ENCODE measurements around the gene LRCH4.
"Not testable (repeated sequence)": the region's sequence is repeated elsewhere in the genome, so short reads cannot be mapped to it uniquely, and the experiment has no call there.

The LRCH4 gene

DNA sequence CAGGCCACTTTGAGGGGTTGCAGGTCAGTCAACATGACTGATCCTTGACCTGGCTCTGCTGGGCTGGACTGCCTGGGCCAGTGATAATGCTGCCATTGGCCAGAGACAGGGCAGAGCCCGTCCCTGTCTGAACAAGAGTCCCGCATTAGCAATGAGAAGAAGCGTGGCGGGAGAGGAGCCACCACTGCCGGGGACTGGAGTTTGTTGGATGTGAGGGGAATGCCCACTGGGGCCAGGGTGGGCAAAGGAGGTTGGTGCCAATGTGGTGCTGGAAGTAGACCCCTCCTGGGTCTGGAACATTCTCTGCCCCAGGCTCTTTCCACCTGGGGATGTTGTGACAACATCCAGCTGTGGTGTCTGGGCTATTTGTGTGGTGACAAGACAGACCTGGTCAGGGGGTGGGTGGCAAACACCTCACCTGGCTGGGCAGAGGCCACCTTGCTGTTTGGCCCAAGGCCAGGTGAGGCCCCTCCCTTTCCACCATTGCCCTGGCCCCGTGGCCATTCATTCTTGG is 19.9 kb downstream of the LRCH4 start:
- DNase-seq: no peak

DNA sequence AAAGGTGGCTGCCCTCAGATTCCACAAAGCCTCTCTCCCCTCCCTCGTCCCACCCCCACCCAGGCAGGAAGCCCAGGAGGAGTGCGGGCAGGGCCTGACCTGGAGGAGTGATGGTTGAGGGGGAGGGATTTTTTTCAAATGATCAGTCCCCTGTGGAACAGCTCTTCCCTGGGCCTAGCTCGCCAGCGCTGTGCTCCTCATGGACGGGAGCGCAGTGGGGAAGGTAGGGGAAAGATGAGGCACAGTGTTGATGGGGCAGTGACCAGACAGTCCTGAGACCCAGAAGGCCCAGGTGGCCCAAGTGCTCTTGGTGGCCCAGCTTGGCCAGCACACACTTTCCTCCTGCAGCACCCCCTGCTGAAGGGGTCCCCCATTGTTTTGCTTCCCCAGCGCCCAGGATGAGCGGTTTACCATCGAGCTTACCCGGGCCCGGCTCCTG is 20.8 kb downstream of the LRCH4 start:
- DNase-seq: no peak

DNA sequence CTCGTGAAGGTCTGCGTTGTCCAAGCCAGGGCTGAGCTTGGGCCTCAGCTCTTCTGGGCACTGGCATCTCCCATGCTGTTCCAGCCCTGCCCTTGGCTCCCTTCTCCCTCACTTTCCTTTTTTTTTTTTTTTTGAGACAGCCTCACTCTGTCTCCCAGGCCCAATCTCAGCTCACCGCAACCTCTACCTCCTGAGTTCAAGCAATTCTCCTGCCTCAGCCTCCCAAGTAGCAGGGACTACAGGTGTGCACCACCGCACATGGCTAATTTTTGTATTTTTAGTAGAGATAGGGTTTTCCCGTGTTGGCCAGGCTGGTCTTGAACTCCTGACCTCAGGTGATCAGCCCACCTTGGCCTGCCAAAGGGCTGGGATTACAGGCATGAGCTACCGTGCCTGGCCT is 21.5 kb downstream of the LRCH4 start:
- not testable (repeated sequence) for DNase-seq

DNA sequence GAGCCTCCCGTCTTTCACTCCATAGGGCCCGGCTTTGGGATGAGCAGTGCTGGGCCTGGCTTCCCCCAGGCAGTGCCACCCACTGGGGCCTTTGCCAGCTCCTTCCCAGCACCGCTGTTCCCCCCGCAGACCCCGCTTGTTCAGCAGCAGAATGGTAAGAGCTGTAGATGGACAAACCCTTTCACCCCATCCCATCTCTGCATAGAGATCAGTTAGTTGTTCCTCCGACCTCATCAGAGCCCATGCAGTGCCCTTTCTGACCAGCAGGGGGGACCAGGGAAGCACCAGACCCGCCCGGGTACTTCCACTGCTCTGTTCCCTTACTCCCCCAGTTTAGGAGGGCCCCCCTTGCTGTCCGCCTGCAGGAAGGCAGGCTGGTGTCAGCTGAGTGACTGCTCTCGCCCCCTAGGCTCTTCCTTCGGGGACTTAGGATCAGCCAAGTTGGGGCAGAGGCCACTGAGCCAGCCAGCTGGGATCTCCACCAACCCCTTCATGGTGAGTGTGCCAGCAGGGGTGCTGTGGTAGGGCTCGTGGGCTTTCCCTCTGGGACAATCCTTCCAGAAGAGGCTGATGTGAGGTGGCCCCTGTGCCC is 22.0 kb downstream of the LRCH4 start:
- no peak for DNase-seq

DNA sequence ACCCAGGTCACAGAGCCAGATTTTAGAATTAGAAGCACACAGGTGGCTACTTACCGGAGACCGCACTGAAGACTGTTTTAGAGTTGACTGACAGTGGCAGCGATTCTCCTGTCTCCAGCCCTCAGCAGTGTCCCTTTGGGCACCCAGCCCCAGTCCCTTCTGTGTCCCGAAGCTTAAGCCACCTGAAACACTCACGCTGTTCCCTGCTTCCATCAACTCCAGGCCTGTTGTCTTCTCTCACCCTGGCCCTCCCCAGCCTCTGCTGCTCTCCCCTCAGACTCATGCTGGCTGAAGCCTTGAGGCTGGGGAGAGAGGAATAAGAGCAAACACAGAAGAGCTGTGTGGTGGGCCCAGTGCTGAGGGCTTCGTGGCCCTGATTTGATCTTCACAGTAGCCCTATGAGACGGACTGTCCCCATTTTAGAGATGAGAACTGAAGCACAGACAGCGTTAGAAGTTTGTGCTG is 22.8 kb downstream of the LRCH4 start:
- no peak for DNase-seq

DNA sequence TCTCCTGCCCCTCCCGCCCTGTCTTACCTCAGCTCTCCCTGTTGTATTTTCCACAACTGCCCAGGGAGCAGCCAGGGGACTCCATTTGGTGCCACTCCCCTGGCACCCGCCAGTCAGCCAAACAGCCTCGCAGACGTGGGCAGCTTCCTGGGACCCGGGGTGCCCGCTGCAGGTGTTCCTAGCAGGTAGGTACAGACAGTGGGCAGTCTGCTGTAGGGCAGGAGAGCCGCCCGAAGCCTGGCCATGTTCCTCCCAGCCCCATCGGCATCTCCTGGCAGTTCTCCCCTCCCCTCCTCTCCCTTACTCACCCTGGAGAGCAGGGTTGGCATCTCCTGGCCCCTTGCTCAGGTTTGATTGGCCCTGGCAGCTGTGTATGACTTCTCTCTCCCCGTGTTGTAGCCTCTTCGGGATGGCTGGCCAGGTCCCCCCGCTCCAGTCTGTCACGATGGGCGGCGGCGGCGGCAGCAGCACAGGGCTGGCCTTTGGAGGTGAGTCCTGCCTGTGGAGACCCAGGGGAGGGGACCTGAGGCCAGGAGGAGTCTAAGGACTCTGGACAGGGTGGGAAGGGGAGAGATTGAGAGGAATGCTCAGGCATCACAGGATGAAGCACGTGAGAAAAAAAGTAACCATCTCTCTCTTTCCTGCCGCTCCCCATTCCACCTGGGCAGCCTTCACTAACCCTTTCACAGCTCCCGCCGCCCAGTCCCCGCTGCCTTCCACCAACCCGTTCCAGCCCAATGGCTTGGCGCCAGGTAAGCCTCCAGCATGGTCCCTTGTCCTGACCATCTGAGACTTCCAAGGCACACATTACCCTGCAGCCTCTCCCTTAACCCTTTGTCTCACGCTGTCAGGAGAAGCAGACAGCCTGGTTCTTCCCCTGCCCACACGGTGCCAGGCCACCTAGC is 23.5 kb downstream of the LRCH4 start:
- no peak for DNase-seq

DNA sequence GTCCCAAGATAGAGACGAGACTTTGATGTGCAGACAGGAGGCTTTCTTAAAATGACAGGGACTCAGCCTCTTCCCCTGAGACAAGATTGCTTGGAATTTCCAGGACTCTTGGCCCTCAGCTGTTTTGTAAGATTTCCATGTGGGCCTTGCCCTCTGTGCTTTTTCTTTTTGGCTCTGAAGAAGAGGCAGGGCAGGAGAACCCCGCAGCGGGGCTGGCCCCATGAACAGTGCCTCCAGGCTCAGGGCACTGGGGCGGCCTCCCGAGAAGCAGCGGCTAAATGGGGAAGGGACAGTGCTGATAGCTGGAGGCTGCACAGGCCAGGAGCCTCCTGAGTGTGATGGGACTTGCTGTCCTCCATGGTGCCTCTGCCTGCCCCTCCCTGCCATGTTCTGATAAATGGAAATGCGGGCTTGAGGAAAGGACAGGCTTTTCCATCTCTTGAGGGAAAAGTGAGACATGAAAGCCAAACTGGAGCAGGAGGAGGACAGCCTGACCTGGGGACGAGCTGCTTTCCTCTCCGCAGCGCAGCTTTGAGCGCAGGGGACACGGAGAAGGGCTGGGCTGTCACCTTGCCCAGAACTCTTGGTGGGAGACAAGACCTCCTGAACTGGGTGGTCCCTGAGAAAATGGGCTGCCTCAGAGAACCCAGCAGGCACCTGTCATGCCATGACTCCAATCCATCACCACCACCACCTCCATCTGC is 24.3 kb downstream of the LRCH4 start:
- DNase-seq: no peak

DNA sequence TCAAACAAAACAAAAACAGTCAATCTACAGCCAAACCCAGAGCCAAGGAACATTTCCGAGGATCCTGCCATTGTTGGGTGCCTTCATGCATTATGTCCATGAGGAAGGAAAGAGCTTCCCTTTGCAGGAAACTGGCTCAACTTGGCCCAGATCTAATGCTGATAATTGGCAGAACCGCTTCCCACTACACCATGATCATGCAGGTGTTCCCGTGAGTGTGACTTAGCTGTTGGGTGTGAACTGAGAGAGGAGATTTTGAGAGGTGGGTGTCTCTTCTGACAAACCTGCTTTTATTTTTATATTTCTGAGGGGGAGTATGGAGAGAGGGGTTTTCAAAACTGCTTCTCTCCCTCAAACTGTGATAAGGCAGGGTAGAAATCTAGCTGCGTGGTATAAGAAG is 26.8 kb downstream of the LRCH4 start:
- DNase-seq: no peak

DNA sequence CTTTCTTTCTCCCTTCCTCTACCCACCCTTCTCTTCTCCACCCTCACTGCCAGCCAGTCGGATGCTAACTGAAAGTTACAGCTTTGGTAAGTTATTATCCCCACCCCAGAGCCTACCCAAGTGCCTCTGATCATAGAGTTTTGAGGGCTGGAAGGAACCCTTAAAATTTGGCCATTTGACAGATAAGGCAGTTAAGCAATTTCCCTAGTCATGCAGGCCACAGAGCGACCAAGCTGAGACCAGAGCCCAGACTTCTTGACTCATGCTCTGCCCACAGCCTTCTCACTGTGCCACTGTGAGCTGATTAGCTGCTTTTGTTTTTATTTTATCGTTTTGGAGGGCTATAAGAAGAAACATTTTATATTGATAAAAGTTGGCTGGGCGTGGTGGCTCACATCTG is 29.4 kb downstream of the LRCH4 start:
- no peak for DNase-seq

DNA sequence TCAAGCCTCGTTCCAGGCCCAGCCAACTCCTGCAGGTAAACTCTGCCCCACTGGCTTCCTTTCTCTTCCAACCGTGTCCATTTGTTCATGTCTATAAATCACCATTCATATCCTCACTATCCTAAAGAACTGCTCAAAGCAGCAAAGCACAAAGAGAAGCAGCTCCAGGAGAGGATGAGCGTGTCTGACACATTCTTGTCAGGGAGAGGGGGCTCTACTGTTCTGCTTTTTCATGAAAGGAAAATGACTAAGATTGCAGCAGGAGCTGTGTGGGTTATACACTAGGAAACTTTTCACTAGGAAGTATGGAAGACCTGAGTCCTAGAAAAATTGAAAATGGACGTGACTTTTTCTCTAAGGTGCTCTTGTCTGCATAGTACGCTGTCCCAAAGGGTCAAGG is 30.2 kb downstream of the LRCH4 start:
- DNase-seq: no peak

DNA sequence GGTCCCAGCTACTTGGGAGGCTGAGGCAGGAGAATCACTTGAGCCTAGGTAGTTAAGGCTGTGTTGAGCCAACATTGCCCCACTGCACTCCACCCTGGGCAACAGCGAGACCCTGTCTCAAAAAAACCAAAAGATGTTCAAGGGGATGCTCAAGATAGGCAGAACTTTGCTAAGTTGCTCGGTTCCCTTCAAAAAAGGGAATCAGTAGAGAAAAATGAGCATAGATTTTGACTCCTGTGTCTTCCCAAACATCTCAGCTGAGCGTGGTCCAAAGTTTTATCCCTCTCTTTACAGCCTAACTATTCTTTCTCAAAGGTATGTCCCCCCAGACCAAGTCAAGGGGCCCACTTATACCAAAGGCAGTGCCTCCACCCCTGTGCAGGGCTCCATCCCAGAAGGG is 32.9 kb downstream of the LRCH4 start:
- no peak for DNase-seq

DNA sequence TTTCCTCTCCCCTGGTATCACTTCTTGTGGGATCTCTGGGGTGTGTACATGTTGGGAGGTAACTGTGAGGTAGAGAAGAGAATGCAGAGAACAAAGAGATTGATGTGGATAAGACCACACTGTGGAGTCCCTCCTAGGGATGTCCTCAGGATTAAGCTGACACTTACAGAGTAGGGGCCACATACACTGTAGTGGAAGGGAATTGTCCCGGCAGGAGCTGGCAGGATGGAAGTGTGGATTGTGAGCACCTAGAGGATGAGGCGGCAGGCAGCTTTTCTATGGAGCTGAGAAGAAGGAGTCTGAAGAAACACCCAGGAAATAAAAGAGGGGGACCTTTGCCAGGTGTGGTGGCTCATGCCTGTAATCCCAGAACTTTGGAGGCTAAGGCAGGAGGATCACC is 33.4 kb downstream of the LRCH4 start:
- DNase-seq: no peak

DNA sequence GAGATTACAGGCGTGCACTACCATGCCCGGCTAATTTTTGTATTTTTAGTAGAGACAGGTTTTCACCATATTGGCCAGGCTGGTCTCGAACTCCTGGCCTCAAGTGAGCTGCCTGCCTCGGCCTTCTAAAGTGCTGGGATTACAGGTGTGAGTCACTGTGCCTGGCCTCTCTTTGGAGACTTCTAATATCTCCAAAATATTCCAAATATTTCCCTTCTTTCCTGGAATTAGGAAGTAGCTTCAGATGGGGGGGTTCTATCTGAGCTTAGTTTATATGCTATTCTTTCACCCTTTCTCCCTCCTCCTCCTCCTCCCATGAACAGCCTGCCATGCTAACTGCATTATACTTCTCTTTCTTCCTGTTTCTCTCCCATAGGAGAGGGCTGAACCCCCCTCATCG is 37.5 kb downstream of the LRCH4 start:
- DNase-seq: not testable (repeated sequence)

DNA sequence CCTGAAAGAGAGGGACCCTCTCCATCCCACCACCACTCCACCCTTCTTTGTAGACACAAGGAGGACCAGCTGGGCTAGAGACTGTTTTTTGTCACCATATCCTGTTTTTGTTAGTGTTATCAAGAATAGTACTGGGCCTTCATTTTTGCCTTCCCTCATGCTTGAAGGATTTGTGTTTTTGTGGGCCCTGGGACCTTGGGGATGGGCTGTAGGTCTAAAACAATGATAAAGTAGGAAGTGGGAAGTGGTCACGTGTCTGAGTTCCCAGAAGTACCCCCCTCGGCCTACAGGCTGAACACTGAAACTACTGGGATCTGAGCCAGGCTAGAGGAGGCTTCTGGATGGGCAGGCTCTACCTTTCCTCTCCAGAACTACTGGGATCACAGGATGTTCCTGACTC is 38.1 kb downstream of the LRCH4 start:
- DNase-seq: no peak

DNA sequence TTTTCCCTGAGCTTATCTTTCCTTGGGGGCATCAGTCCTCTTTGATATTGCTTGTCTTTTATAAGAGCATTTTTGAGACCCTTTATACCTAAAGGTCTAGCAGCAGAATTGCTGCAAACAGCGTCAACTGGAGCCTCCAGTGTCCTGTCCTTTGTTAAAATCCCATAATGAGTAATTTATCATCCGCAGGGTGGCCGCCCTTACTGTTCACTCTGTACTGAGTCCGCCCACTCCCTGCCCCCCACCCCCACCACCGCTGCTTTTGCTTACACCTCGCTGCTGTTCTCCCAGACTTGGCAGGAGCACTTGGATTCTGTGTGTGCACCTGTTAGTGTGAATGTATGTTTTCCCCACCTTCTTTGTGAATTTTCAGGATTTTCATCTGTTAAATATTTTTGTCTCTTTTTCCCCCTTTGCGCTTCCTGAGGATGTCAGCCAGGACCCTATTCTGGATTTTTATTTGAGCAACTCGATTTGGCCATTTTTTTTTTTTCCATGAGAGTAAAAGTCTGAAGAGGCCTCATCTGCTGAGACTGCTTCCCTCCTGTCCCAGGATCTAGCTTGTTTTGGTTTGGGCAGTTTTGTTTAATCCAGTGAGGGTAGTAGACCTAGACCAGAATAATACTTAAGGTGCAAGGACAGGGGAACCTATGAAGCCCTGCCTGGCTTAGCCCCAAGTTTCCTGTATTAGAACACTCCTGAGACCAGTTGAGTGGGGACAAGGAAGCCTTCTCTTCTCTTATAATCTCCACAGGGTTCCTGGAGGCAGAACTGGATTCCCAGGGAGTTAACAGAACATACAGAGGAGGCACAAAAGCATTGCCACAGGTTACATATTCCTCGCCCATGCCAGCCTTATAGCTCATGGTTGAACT is 38.8 kb downstream of the LRCH4 start:
- DNase-seq: no peak

DNA sequence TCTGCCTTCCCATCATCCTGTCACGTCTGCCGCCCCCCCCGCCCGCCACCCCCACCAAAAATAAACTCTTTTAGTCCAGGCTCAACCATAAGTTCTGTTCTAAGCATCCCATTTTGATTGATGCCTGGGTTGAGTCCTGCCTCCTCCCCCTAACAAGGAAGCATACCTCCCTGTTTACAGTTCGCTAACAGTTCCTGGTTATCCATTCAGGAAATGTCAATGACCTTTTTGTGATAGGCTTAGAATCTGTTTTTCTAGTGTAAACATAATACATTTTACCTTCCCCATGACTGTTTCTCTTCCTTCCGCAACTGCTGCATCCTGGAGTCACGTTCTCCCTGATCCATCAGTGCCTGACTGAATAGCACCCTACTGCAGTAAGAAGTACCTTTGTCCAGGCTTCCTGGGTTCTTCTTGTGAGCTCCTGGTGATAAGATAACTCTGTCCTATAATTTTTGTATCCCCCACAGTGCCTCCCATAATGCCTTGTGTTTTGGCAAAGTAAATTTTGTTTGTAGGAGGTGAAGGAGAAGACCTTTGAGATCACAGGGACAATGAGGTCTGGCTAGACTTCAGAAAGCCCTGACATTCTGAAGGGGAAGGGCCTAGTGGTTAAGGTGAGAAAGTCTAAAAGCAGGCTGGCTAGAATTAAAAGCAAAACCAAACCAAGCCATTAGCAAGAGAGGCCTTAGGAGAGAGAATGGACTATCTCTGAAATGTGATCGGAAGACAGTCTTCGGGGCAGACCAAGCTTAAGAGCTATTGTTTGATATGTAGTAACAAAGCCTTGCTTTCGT is 39.6 kb downstream of the LRCH4 start:
- no peak for DNase-seq

DNA sequence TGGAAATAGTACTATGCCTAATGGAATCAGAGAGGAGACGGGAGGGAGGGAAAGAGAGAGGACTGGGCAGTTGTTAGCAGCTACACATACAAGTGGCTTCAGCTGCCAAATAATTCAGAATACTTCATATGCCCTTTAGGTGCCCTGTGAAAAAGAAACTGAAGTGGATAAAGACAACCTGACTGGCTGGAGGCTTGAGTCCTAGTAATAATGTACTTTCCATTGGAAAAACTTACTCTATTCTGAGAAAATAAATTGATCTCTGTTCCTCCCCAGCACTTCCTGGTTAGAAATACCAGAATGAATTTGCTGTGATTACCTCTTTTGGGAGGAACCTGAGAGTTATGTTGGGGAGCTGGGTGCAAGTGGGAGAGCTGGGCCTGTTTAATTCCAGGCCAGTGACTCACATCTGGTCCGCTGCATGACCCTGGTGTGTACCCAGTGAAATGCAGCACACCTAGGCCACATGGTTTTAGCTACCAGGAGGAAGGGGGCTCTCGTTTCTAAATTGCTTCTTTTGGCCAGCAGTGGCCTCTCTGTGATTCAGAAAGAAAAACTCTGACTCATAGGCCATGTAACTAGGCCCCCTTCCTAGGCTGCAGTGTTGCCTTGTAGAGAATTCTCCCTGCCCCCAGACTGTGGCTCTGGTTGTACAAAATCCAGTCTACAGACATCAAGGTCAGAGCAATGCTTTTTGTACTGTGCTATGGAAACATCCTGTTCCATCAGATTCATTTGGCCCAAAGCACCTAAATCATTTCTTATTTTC is 40.4 kb downstream of the LRCH4 start:
- DNase-seq: no peak

DNA sequence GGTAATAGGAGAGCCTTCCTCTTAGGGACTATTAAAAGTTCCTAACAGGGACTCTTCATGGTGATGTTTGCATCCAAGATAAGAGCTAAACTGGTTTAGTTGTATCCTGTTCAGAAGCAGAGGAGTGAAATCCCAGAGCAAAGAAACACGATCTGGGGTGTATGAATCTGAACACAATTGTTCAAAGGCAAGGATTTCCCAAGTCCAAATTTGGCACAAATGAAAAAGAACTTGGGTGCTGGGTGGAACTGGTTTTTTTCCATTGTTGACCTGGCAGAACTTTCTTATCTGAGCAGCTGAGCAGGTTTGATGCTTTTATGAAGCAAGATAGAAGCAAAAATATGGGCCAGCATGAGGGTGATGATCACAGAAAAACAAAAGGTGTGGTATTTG is 41.0 kb downstream of the LRCH4 start:
- DNase-seq: no peak

DNA sequence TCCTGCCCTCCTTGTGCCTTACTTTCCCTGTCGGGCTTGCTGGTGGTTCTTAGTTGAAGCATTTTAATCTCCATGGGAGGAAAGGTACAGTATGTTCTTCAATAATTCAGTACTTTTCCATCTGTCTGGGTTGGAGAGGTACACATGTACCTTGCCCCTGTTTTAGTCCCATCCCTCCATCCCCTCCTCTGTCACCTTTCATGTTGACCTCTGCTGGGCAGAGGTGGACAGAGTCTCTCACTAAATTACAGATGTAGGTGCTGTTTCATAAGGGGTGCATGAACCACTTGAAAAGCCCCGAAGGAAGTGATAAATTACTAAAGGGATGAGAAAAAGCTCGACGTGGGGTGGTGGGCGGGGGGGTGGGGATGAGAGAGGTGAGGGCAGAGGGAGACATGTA is 41.5 kb downstream of the LRCH4 start:
- DNase-seq: no peak

DNA sequence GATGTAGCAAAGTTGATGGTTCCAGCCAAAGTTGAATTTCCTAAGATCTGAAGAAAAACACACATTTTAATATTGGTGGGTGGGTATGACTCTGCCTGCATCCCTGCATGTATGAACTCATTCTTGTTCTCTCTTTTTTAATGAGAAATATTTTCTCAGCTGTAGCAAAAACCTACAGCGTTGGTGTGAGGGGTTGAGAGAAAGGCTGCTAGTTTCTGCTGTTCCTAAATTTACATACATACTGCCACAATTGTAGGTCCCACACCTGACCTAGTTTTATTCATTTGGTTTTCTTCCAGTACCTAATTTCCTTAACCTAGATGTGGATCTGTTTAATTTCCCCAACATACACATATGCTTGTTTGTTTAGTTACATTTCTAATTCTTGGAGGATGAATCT is 42.3 kb downstream of the LRCH4 start:
- no peak for DNase-seq

DNA sequence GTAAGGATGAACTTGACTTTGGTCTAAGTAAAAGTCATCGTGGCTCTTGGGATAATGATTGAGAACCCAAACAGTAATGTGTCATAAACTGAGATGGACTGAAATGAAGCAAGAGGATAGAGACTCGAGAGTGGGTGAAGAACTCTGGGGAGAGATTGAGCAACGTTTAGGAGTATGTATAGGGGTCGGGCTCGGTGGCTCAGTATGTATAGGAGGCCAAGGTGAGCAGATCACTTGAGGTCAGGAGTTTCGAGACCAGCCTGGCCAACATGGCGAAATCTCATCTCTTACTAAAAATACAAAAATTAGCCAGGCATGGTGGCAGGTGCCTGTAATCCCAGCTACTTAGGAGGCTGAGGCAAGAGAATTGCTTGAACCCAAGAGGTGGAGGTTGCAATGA is 44.6 kb downstream of the LRCH4 start:
- DNase-seq: not testable (repeated sequence)
